K562 (cell line): ENCODE results near the gene TMEM132C.

Experiments
- CCAR2 ChIP-seq: fragments of 200-400 bp; formaldehyde crosslinking; IDR thresholded peaks from 2 replicates; pipeline ENCODE4 v1.6.1; 2017; ENCODE audit warnings: mild to moderate bottlenecking, low read depth, low read length
- CHD2 ChIP-seq: IDR thresholded peaks from 2 replicates; pipeline ENCODE4 v1.6.1; 2011; ENCODE audit warnings: low read depth, low read length
- IRF2 ChIP-seq: sonication (generic); formaldehyde crosslinking; IDR thresholded peaks from 2 replicates; pipeline ENCODE4 v1.8.1; 2022; ENCODE audit warnings: mild to moderate bottlenecking, missing genetic modification reagents
- MEF2D ChIP-seq: conservative IDR thresholded peaks from 2 replicates; pipeline ENCODE4 v1.6.1; 2016; ENCODE audit warnings: low read depth, missing genetic modification characterization, missing compliant biosample characterization
- NFE2L1 ChIP-seq: fragments of 450-650 bp; IDR thresholded peaks from 2 replicates; pipeline ENCODE4 v1.6.1; 2016; ENCODE audit warnings: missing genetic modification characterization, low read depth, mild to moderate bottlenecking, missing compliant biosample characterization, moderate library complexity, borderline replicate concordance
- PRMT5 ChIP-seq: sonication (generic); formaldehyde crosslinking; IDR thresholded peaks from 2 replicates; pipeline ENCODE4 v1.5.0; 2020; ENCODE audit warnings: missing genetic modification reagents
- TBP ChIP-seq: optimal IDR thresholded peaks from 2 replicates; pipeline ENCODE3; 2011; ENCODE audit warnings: low read depth, low read length, improper control_type of control experiment
- ZBED1 ChIP-seq: IDR thresholded peaks from 2 replicates; pipeline ENCODE4 v1.6.1; 2014
- ZNF124 ChIP-seq: sonication (generic); formaldehyde crosslinking; IDR thresholded peaks from 2 replicates; pipeline ENCODE4 v1.8.1; 2022; ENCODE audit warnings: missing genetic modification reagents
- ZNF175 ChIP-seq: fragments of 200-800 bp; sonication (Bioruptor generic); IDR thresholded peaks from 2 replicates; pipeline ENCODE4 v1.6.1; 2016; ENCODE audit warnings: low read depth, mild to moderate bottlenecking, missing genetic modification characterization, missing compliant biosample characterization
- ZNF24 ChIP-seq: fragments of 450-650 bp; IDR thresholded peaks from 2 replicates; pipeline ENCODE4 v1.6.1; 2016
- TF ChIP-seq, protein P1 (sequence below): sonication (generic); formaldehyde crosslinking; IDR thresholded peaks from 2 replicates; pipeline ENCODE4 v1.8.1; 2023; ENCODE audit warnings: mild to moderate bottlenecking, missing genetic modification reagents
- TF ChIP-seq, protein P2 (sequence below): sonication (generic); formaldehyde crosslinking; IDR thresholded peaks from 2 replicates; pipeline ENCODE4 v1.8.0; 2022; ENCODE audit warnings: missing genetic modification reagents, mild to moderate bottlenecking, borderline replicate concordance
- TF ChIP-seq, protein P3 (sequence below): fragments of 450-650 bp; IDR thresholded peaks from 2 replicates; pipeline ENCODE4 v1.6.1; 2016; ENCODE audit warnings: mild to moderate bottlenecking, moderate library complexity

DNA sequence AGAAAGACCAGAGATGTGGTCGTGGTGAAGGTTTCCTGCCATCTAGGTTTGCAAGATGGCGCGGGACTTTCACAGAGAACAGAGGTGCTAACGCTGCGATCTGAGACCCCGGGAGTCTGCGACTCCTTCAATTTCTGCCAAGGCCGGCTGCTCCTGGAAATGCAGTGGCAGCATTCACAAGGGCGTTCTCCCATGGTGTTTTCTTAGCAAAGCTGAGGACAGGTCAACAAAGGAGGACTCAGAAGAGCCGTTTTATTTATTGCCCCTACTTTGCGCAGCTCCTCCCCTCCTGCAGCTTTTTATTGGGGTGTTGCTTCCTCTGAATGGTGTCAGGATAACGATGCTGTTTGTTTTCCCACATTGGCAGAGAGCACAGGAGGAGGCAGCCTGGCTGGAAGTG is 86.3 kb downstream of the TMEM132C start:
- TF ChIP-seq MEF2D (tag) (no peak), PRMT5 (CRISPR knock-in tag) (no peak), ZNF175 (no peak), ZNF124 (CRISPR knock-in tag) (no peak), CHD2 (no peak), NFE2L1 (tag) (no peak), CCAR2 (no peak), ZBED1 (no peak), ZNF24 (no peak), TBP (no peak), IRF2 (CRISPR knock-in tag) (no peak)
- TF ChIP-seq, protein P1, sequence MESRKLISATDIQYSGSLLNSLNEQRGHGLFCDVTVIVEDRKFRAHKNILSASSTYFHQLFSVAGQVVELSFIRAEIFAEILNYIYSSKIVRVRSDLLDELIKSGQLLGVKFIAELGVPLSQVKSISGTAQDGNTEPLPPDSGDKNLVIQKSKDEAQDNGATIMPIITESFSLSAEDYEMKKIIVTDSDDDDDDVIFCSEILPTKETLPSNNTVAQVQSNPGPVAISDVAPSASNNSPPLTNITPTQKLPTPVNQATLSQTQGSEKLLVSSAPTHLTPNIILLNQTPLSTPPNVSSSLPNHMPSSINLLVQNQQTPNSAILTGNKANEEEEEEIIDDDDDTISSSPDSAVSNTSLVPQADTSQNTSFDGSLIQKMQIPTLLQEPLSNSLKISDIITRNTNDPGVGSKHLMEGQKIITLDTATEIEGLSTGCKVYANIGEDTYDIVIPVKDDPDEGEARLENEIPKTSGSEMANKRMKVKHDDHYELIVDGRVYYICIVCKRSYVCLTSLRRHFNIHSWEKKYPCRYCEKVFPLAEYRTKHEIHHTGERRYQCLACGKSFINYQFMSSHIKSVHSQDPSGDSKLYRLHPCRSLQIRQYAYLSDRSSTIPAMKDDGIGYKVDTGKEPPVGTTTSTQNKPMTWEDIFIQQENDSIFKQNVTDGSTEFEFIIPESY (CRISPR knock-in tag) = no peak
- TF ChIP-seq, protein P2, sequence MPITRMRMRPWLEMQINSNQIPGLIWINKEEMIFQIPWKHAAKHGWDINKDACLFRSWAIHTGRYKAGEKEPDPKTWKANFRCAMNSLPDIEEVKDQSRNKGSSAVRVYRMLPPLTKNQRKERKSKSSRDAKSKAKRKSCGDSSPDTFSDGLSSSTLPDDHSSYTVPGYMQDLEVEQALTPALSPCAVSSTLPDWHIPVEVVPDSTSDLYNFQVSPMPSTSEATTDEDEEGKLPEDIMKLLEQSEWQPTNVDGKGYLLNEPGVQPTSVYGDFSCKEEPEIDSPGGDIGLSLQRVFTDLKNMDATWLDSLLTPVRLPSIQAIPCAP (CRISPR knock-in tag) = no peak
- TF ChIP-seq, protein P3, sequence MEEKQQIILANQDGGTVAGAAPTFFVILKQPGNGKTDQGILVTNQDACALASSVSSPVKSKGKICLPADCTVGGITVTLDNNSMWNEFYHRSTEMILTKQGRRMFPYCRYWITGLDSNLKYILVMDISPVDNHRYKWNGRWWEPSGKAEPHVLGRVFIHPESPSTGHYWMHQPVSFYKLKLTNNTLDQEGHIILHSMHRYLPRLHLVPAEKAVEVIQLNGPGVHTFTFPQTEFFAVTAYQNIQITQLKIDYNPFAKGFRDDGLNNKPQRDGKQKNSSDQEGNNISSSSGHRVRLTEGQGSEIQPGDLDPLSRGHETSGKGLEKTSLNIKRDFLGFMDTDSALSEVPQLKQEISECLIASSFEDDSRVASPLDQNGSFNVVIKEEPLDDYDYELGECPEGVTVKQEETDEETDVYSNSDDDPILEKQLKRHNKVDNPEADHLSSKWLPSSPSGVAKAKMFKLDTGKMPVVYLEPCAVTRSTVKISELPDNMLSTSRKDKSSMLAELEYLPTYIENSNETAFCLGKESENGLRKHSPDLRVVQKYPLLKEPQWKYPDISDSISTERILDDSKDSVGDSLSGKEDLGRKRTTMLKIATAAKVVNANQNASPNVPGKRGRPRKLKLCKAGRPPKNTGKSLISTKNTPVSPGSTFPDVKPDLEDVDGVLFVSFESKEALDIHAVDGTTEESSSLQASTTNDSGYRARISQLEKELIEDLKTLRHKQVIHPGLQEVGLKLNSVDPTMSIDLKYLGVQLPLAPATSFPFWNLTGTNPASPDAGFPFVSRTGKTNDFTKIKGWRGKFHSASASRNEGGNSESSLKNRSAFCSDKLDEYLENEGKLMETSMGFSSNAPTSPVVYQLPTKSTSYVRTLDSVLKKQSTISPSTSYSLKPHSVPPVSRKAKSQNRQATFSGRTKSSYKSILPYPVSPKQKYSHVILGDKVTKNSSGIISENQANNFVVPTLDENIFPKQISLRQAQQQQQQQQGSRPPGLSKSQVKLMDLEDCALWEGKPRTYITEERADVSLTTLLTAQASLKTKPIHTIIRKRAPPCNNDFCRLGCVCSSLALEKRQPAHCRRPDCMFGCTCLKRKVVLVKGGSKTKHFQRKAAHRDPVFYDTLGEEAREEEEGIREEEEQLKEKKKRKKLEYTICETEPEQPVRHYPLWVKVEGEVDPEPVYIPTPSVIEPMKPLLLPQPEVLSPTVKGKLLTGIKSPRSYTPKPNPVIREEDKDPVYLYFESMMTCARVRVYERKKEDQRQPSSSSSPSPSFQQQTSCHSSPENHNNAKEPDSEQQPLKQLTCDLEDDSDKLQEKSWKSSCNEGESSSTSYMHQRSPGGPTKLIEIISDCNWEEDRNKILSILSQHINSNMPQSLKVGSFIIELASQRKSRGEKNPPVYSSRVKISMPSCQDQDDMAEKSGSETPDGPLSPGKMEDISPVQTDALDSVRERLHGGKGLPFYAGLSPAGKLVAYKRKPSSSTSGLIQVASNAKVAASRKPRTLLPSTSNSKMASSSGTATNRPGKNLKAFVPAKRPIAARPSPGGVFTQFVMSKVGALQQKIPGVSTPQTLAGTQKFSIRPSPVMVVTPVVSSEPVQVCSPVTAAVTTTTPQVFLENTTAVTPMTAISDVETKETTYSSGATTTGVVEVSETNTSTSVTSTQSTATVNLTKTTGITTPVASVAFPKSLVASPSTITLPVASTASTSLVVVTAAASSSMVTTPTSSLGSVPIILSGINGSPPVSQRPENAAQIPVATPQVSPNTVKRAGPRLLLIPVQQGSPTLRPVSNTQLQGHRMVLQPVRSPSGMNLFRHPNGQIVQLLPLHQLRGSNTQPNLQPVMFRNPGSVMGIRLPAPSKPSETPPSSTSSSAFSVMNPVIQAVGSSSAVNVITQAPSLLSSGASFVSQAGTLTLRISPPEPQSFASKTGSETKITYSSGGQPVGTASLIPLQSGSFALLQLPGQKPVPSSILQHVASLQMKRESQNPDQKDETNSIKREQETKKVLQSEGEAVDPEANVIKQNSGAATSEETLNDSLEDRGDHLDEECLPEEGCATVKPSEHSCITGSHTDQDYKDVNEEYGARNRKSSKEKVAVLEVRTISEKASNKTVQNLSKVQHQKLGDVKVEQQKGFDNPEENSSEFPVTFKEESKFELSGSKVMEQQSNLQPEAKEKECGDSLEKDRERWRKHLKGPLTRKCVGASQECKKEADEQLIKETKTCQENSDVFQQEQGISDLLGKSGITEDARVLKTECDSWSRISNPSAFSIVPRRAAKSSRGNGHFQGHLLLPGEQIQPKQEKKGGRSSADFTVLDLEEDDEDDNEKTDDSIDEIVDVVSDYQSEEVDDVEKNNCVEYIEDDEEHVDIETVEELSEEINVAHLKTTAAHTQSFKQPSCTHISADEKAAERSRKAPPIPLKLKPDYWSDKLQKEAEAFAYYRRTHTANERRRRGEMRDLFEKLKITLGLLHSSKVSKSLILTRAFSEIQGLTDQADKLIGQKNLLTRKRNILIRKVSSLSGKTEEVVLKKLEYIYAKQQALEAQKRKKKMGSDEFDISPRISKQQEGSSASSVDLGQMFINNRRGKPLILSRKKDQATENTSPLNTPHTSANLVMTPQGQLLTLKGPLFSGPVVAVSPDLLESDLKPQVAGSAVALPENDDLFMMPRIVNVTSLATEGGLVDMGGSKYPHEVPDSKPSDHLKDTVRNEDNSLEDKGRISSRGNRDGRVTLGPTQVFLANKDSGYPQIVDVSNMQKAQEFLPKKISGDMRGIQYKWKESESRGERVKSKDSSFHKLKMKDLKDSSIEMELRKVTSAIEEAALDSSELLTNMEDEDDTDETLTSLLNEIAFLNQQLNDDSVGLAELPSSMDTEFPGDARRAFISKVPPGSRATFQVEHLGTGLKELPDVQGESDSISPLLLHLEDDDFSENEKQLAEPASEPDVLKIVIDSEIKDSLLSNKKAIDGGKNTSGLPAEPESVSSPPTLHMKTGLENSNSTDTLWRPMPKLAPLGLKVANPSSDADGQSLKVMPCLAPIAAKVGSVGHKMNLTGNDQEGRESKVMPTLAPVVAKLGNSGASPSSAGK = no peak
